K562 treated with DMSO at 1 percent for 12 hours (cell line): ENCODE data around the gene PSMD3. TPM values are rescaled to one million over a fixed set of nuclear protein-coding genes. Genes with fewer than 3 reads are reported as not detected.

Experiments
- total RNA-seq: library from RNA; unstranded; fragments of 300-600 nt; gene quantifications from 2 replicates; pipeline ENCODE4 v1.2.3, GENCODE V29; 2022; ENCODE audit not compliant: insufficient read depth

The PSMD3 gene
- 155 and 233 TPM in 2 replicates for total RNA-seq

GRCh38 chr17:39980351-39981206 lies at the start of gene PSMD3:
TSS of gene PSMD3 (plus strand) at chr17:39980807. CDS start at chr17:39980971, 164 bp downstream.

DNA sequence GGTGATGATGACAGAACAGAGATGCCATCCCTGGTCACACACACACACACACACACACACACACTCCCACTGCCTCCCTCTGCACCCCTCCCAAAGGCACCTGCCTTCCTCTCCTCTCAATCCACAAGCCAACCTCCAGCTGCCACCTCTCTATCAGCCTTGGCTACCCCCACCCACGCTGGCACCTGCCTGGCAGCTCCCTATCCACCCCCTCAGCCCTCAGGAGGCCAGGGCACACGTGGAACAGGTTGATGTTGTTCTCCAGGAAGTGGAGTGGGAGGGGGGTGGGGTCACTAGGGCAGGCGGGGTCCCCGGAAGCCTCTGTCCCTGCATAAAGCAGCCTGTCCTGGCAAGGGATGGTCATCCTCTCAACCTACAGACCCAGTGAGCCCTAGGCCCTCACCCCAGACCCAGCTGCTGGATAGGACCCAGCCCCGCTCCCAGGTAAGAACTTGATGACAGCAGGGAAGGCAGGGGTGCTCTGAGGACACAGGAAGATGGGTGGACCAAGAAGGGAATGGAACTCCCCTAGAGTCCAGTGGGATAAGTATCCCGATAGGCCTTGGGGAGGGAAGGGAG lies 17.9 kb upstream of the PSMD3 start, which contains the start of gene GSDMA:
GSDMA (plus strand) TSS at position 363 of the 579 bp plus-strand sequence. CDS start 2,684 bp downstream, outside the sequence.

GRCh38 chr17:40015005-40015997 lies 34.7 kb downstream of the PSMD3 start, which contains the start of gene CSF3:
TSS of gene CSF3 (plus strand) at chr17:40015440. CDS start at chr17:40015475, 35 bp downstream.

Other genes with a start within 250 kb of the PSMD3 start
- gene GRB7, start 242.9 kb upstream of the PSMD3 start, total RNA-seq, result 5.5 and 7.7 TPM in 2 replicates
- 0.47 TPM in 1 of 2 replicates, not detected in the other for gene IKZF3, start 116.5 kb upstream of the PSMD3 start, total RNA-seq
- gene ZPBP2, start 112.6 kb upstream of the PSMD3 start, total RNA-seq, result not detected in 2 replicates
- 4.8 and 13.7 TPM in 2 replicates for gene GSDMB, start 62.2 kb upstream of the PSMD3 start, total RNA-seq
- 20.5 and 42.5 TPM in 2 replicates for gene ORMDL3, start 53.2 kb upstream of the PSMD3 start, total RNA-seq
- gene LRRC3C, start 53.1 kb upstream of the PSMD3 start, total RNA-seq, result not detected in 2 replicates
- not detected in 2 replicates for gene GSDMA, start 17.8 kb upstream of the PSMD3 start, total RNA-seq
- not detected in 2 replicates for gene CSF3, start 34.6 kb downstream of the PSMD3 start, total RNA-seq
- gene MED24, start 73.6 kb downstream of the PSMD3 start, total RNA-seq, result 51.2 and 88.5 TPM in 2 replicates
- gene THRA, start 82.2 kb downstream of the PSMD3 start, total RNA-seq, result 9.5 and 19.3 TPM in 2 replicates
- 3.3 and 4.5 TPM in 2 replicates for gene NR1D1, start 119.8 kb downstream of the PSMD3 start, total RNA-seq
- gene MSL1, start 141.2 kb downstream of the PSMD3 start, total RNA-seq, result 16.3 and 47.9 TPM in 2 replicates
- gene CASC3, start 159.7 kb downstream of the PSMD3 start, total RNA-seq, result 26.8 and 47.2 TPM in 2 replicates
- 1.7 and 2.6 TPM in 2 replicates for gene RAPGEFL1, start 196.7 kb downstream of the PSMD3 start, total RNA-seq
- gene WIPF2, start 238.5 kb downstream of the PSMD3 start, total RNA-seq, result 5.3 and 17.2 TPM in 2 replicates